GM21529 (cell line): ENCODE measurements around the gene CDAN1.
"Not testable (repeated sequence)": the region's sequence is repeated elsewhere in the genome, so short reads cannot be mapped to it uniquely, and the experiment has no call there.

Experiments used
- ATAC-seq: cut with Tn5 transposase; IDR thresholded peaks from one replicate; pipeline ENCODE4 v1.9.1; 2021; ENCODE audit not compliant: unreplicated experiment

CDAN1 gene

DNA sequence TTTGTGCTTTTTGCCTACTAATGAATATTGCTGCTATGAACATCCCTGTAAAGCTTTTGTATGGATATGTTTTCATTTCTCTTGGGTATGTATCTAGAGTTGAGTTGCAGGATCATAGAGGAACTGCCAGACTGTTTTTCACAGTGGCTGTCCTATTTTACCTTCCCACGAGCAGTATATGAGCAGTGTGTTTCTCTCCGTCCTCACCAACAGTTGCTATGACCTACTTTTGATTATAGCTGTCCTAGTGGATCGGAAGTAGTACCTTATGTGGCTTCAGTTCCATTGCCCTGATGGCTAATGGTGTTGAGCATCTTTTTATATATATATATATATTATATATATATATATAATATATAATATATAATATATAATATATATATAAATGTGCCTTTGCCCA, 25.2 kb downstream of the CDAN1 start:
- no peak for ATAC-seq

DNA sequence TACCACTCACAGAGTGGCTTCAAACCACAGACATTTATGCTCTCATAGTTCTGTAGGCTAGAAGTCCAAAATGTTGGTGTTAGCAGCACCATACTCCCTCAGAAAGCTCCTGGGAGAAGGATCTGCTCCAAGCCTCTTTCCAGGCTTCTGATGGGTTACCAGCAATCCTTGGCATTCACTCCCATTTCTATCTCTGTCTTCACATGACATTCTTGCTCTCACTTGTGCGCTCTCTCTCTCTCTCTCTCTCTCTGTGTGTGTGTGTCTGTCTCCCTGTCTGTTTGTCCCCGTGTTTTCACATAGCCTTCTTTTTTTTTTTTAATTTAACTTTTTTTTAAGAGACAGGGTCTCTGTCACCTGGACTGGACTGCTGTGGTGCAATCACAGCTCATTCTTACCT, 26.3 kb downstream of the CDAN1 start:
- ATAC-seq = no peak

DNA sequence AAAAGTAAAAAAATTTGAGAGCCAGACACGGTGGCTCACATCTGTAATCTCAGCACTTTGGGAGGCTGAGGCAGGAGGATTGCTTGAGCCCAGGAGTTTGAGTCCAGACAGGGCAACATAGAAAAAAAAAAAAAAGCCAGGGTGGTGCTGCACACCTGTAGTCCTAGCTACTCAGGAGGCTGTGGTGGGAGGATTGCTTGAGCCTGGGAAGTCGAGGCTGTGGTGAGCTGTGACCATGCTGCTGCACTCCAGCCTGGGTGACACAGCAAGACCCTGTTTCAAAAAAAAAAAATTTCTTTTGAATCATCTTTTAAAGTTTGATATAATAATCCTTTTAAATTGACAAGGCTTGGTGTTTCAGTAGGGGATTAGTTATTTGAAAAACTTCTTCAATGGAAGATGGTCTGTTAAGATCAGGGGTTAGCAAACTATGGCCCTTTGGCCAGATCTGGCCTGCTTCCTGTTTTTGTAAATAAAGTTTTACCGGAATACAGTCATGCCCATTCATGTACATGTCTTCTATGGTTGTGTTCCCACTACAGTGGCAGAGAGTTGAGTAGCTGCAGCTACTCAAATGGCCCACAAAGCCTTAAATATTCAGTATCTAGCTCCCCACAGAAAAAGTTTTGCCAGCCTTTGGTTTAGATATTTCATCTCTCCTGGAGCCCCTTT, 28.9 kb downstream of the CDAN1 start:
- ATAC-seq = no peak

DNA sequence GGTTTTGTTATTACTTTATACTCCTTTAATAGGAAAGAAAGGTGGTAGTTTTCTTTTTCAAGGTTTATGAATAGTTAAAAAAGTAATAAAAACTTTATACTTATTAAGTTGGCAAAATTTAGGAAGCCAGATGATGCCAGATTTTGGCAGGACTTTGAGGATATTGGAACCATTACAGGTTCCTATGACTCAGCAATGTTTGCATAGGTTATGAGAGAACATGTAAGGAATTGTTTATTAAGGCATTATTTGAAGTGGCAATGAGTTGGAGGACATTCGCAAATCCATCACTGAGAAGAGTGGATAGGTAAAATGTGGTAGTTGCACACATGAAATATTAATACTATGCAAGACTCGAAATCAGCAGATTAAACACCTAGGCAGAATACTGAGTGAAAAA, 29.9 kb downstream of the CDAN1 start:
- no peak for ATAC-seq

DNA sequence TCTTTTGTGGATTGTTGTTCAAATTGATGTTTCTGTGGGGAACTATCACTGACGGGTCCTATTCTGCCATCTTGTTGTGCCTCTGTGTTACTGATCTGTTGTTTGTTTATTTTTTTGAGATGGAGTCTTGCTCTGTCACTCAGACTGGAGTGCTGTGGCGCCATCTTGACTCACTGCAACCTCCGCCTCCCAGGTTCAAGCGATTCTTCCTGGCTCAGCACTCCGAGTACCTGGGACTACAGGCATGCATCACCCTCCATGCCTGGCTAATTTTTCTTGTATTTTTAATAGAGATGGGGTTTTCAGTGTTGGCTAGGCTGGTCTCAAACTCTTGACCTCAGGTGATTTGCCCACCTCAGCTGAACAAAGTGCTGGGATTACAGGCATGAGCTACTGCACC, 31.6 kb downstream of the CDAN1 start:
- no peak for ATAC-seq

DNA sequence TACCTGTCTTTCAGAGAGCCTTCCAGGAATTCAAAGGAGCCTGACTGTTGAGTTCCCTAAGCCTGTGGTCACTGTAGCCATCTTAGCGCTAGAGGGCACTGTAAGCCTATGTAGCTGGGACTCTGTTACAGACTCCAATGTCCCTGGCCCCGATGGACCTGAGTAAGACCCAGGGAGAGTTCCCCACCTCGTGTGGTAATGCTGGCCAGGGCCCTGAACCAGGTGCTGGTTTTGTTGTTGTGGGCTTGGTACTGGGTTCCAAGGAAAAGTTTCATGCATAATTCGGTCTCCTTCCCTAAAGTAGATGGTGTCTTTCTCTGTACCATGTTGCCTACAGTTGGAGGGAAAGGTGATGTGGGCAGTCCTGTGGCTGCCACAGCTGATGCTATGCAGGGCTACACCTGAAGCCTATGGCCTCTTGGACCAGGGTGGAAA, 32.4 kb downstream of the CDAN1 start:
- no peak for ATAC-seq

DNA sequence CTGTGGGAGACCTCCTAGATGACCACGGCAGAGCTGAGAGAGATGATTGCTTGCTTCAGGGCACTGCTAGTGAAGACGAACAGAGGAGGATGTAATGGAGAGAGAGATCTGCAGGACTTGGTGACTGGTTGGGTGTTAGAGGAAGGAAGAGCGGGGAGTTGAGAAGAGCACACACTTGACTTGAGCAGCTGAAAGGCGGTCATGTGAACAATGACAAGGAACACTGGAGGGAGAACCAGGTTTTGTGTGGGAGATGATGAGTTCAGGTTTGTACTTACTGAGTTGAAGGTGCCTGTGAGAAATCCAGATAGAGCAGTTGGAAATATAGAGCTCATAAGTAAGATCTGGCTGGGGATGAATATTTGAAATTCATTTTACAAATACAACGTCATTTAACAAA, 40.3 kb downstream of the CDAN1 start:
- ATAC-seq = no peak

DNA sequence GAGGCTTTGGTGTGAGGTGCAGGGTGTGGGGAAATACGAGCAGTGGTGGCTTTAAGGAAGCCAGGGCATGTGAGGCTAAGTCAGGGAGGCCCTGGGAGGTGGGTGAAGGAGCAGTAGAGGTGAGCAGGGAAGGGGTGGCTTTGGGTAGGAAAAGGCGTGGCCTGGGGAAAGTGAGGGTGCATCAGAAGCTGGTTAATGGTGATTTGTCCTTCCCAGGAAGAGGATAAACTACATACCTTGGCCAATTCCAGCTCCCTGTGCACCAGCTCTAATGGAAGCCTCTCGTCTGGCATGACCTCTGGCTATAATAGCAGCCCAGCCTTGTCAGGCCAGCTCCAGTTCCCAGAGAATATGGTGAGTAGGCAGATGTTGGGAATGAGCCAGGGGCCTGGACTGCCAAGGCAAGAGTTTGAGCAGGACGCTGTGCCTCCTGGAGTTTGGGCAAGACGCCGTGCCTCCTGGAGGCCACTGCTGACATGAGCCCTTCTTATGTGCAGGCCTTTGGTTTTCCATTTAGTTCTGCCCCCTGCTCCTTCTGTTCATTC, 41.3 kb downstream of the CDAN1 start:
- no peak for ATAC-seq

DNA sequence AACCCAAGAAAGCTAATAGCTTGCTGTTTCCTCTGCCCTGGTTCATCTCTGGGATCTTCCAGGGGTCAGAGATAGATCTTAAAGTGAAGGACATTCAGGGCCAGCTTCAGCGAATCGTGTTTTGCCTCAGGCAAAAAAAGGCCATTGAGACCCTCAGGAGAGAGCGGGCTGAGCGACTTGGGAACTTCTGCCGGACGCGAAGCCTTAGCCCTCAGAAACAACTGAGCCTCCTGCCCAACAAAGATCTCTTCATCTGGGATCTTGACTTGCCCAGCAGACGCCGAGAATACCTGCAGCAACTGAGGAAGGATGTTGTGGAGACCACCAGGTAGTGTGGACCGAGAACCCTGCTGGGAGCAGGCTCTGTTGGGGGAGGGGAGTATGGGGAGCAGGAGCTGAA, 42.5 kb downstream of the CDAN1 start:
- no peak for ATAC-seq

DNA sequence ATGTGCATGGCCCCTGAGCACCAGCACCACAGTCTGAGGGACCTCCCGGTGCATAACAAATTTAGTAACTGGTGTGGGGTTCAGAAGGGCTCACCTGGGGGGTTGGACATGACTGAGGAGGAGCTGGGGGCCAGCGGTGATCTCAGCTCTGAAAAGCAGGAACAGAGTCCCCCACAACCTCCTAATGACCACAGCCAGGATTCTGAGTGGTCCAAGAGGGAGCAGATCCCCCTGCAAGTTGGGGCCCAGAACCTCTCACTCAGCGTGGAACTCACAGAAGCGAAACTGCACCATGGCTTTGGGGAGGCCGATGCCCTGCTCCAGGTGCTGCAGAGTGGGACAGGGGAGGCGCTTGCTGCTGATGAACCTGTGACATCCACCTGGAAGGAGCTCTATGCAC, 43.0 kb downstream of the CDAN1 start:
- no peak for ATAC-seq

DNA sequence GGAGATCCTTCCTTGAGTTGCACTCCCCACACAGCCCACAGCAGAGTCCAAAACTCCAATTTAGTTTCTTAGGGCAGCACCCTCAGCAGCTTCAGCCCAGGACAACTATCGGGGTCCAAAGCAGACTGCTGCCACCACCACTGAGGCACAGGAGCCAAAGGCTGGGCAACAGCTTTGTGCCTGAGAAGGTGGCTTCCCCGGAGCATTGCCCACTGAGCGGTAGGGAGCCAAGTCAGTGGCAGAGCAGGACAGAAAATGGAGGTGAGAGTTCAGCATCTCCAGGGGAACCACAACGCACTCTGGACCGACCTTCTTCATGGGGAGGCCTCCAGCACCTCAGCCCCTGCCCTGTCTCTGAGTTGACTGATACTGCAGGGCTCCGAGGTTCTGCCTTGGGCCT, 43.4 kb downstream of the CDAN1 start:
- ATAC-seq = no peak

DNA sequence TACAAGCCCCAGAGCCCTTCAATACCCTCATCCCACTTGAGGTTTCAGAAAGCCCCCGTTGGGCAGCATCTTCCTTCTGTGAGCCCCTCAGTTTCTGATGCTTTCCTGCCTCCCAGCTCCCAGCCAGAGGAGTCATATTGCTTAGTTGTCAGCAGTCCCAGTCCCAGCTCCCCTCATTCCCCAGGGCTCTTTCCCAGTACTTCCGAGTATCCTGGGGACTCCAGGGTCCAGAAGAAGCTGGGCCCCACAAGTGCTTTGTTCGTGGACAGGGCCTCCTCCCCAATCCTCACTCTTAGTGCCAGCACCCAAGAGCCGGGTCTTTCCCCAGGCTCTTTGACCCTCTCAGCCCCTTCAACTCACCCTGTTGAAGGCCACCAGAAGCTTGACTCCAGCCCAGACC, 43.9 kb downstream of the CDAN1 start:
- no peak for ATAC-seq

DNA sequence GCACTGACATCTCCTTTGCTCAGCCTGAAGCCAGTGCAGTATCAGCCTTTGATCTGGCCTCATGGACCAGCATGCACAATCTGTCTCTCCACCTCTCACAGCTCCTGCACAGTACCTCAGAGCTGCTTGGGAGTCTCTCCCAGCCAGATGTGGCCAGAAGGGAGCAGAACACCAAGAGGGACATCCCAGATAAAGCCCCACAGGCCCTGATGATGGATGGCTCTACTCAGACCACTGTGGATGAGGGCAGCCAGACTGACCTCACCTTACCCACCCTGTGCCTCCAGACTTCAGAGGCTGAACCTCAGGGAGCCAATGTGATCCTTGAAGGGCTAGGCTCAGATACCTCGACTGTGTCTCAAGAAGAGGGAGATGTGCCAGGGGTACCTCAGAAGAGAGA, 44.4 kb downstream of the CDAN1 start:
- ATAC-seq = no peak

DNA sequence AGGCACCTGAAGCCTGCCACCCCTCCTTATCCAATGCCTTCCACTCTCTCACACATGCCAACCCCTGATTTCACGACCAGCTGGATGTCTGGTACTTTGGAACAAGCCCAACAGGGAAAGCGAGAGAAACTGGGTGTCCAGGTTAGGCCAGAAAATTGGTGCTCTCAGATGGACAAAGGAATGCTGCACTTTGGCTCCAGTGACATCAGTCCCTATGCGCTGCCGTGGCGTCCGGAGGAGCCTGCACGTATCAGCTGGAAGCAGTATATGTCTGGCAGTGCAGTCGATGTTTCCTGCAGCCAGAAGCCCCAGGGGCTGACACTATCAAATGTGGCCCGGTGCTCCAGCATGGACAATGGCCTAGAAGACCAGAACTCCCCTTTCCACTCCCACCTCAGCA, 45.2 kb downstream of the CDAN1 start:
- no peak for ATAC-seq

DNA sequence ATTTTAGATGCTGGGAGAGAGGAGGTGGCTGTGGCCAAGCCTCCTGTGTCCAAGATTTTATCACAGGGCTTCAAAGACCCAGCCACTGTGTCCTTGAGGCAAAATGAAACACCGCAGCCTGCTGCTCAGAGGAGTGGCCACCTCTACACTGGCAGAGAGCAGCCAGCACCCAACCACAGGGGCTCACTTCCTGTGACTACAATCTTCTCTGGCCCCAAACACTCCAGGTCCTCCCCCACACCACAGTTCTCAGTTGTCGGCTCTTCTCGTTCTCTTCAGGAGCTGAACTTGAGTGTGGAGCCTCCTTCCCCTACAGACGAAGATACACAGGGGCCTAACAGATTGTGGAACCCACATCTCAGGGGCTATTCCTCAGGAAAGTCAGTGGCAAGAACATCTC, 45.6 kb downstream of the CDAN1 start:
- ATAC-seq = no peak

DNA sequence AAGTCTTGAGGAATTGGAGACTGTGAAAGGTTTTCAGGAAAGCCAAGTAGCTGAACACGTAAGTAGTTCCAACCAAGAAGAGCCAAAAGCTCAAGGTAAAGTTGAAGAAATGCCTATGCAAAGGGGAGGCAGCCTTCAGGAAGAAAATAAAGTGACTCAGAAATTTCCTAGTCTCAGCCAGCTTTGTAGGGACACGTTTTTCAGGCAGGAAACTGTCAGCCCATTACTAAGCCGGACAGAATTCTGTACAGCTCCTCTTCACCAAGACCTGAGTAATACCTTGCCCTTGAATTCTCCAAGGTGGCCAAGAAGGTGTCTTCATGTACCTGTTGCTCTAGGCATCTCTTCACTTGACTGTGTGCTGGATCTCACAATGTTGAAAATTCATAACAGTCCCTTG, 48.6 kb downstream of the CDAN1 start:
- no peak for ATAC-seq

DNA sequence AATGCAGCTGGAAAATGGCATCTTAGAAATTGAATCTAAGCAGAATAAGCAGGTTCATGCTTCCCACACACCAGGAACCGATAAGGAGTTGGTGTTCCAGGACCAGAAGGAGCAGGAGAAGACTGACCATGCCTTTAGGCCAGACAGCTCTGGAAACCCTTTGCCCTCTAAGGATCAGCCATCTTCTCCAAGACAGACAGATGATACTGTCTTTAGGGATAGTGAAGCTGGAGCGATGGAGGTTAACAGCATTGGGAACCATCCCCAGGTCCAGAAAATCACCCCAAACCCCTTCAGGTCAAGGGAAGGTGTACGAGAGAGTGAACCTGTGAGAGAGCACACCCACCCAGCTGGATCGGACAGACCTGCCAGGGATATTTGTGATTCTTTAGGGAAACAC, 49.2 kb downstream of the CDAN1 start:
- no peak for ATAC-seq

DNA sequence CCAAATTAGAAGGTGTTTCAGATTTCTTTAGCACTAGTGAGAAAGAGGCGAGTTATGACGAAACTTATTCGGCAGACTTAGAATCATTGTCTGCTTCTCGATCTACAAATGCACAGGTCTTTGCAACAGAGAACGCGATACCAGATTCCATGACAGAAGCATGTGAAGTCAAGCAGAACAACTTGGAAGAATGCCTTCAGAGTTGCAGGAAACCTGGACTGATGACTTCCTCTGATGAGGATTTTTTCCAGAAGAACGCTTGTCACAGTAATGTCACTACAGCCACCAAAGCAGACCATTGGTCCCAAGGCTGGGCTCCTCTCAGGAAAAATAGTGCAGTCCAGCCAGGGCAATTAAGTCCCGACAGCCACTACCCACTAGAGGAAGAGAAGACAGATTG, 50.6 kb downstream of the CDAN1 start:
- no peak for ATAC-seq

DNA sequence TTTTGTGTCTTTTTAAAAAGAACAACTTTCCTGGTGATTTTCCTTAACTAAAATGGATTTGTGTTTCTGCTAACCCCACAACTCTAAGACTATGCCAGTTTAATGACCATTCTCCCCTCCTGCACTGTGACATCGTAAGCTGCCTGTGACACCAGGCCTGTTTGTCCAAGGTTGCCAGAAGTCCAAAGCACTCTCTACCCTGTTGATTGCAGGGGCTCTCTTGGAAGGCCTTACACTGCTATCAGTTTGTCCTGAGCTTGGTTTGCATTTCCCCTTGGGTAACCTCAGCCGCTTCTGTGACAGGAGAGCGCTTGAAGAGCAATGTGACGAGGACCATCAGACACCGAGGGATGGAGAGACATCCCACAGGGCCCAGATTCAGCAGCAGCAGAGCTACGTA, 55.8 kb downstream of the CDAN1 start:
- ATAC-seq = no peak

DNA sequence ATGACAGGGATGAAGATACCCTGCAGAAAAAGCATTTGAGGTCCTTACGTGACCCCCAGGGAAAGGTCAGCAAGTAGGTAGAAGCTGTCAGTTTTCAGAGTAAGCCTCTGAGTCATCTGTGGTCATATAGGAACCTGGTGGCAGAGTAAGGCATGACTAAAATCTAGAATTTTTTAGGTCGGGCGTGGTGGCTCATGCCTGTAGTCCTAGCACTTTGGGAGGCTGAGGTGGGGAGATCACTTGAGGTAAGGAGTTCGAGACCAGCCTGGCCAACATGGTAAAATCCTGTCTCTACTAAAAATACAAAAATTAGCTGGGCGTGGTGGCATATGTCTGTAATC, 56.8 kb downstream of the CDAN1 start:
- not testable (repeated sequence) for ATAC-seq

DNA sequence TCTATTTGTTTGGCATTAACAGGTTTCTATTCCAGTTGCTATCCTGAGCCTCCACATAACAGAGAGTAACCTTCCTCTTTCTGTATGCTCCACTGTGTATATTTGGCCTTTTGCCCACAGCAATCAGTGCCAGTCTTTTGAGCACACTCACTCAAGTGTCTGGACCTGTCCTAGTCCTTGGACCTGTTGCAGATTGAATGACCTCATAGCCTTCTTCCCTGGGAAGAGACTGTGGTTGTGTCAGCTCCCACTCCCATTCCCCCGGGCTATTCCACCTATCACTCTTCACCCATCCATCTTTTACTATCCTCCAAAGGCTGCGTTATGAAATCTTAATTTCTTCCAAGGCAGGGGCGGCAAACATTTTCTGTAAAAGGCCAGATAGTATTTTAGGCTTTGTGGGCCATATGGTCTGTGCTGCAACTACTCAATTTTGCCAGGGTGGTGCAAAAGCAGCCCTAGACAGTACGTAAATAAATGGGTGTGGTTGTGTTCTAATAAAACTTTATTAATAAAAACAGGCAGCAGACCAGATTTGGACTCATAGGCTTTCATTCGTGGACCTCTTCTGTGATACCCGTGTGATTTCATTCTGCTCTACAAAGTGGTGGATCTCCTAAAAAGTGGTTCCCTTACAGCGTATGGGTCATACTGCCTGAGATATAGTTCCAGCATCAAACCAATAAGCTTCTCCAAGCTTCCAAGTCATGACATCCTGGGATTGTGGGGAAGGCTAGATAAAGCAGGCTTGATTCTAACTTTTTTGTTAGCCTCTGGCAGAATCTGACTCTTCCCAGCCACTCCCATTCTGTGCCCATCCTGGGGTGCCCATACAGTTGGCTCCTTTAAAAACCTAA, 57.4 kb downstream of the CDAN1 start:
- ATAC-seq = no peak

DNA sequence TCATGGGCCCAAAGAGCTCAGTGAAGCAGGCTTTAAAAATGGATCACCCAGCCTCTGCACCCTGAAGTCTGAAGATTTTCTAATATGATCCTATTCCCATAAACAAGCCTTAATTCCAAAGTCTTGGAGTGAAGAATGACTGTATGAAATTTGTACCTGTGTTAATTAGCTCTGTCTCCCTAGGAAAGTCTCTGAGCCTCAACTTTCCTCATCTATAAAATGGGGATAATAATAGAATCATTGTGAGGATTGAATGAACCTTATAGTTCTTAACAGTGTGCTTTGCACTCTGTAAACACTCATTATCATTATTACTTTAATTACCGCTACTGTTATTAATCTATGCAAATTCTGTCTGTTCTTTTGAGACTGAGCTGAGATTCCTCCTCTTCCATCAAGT, 61.9 kb downstream of the CDAN1 start:
- no peak for ATAC-seq

DNA sequence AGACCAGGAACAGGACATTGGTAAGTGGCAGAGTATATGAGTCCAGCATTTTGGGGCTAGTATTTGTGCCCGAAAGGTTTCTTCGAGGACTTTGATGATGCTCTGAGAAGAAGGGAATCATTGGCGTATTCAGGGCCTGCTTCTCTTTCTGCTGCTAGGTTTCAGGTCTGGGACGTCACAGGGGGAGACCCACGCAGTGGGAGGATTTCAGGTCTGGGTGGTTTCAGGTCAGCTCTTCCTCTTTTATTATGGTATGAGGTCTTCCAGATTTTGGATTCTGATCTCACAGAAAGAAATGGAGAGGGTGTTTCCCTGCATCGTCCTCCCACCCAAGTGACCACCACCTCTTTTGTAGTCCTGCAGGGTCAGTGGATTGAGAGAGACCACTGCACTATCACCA, 62.5 kb downstream of the CDAN1 start:
- ATAC-seq = no peak
